Cardiac muscle cell (in vitro differentiated cells and primary cell): ENCODE measurements around the gene PTPRF. TPM values are rescaled to one million over a fixed set of nuclear protein-coding genes. Genes with fewer than 3 reads are reported as not detected.
"Not testable (repeated sequence)": the region's sequence is repeated elsewhere in the genome, so short reads cannot be mapped to it uniquely, and the experiment has no call there.

Source experiments
- DNase-seq, 2 donors: peaks; one replicate each; pipeline versions ENCODE4 v3.0.0 to v3.0.0-alpha.2; 2010 to 2017; ENCODE audit warnings: low read depth in 1 of 2, low spot score in 1 of 2
- H3K27ac ChIP-seq: fragments of 200-600 bp; sonication (generic); 2 replicates; pipeline ENCODE4 v1.5.1; 2016
- H3K27me3 ChIP-seq: fragments of 200-600 bp; sonication (generic); 2 replicates; pipeline ENCODE4 v1.6.0; 2016; ENCODE audit warnings: control low read depth
- H3K36me3 ChIP-seq: fragments of 200-600 bp; sonication (generic); 2 replicates; pipeline ENCODE4 v1.5.1; 2016; ENCODE audit warnings: control low read depth
- H3K4me1 ChIP-seq: fragments of 200-600 bp; sonication (generic); 2 replicates; pipeline ENCODE4 v1.8.1; 2017; ENCODE audit warnings: low read depth, mild to moderate bottlenecking, mixed run types
- H3K4me3 ChIP-seq: fragments of 200-600 bp; sonication (generic); 2 replicates; pipeline ENCODE4 v1.5.1; 2016; ENCODE audit warnings: mild to moderate bottlenecking
- H3K9me3 ChIP-seq: fragments of 200-600 bp; sonication (generic); 2 replicates; pipeline ENCODE4 v1.5.1; 2017; ENCODE audit warnings: low read depth, mild to moderate bottlenecking, control low read depth
- polyA plus RNA-seq: library from polyadenylated mRNA; unstranded; fragments of >200 nt; fragmentation: Nextera tagmentation; extraction: Ambion mirVana; gene quantifications from 2 replicates; pipeline ENCODE4 v1.2.1, GENCODE V29; 2016
- total RNA-seq: library from RNA; depleted of rRNA; stranded (reverse); fragments of >200 nt; gene quantifications from 2 replicates; pipeline ENCODE4 v1.2.3, GENCODE V29; 2016
- TF ChIP-seq, protein P1 (sequence below): IDR thresholded peaks from 2 replicates; pipeline ENCODE4 v1.5.1; 2012; ENCODE audit warnings: low read depth, mild to moderate bottlenecking, low read length

PTPRF gene
- total and polyA plus RNA-seq, 2 experiments from 2014 or later: 44.1 to 72.8 TPM

GRCh38 chr1:43625063-43625780 lies 94.5 kb downstream of the PTPRF start:
- Histone ChIP-seq H3K4me1 (no peaks in the 10 kb centered on the region), H3K9me3 (no peaks in the 10 kb centered on the region), H3K36me3 (peaks cover 10% of the 10 kb centered on the region), H3K27me3 (no peaks in the 10 kb centered on the region), H3K4me3 (no peak overlapping the region), H3K27ac (no peak overlapping the region)
- no peak for DNase-seq
- TF ChIP-seq, protein P1, sequence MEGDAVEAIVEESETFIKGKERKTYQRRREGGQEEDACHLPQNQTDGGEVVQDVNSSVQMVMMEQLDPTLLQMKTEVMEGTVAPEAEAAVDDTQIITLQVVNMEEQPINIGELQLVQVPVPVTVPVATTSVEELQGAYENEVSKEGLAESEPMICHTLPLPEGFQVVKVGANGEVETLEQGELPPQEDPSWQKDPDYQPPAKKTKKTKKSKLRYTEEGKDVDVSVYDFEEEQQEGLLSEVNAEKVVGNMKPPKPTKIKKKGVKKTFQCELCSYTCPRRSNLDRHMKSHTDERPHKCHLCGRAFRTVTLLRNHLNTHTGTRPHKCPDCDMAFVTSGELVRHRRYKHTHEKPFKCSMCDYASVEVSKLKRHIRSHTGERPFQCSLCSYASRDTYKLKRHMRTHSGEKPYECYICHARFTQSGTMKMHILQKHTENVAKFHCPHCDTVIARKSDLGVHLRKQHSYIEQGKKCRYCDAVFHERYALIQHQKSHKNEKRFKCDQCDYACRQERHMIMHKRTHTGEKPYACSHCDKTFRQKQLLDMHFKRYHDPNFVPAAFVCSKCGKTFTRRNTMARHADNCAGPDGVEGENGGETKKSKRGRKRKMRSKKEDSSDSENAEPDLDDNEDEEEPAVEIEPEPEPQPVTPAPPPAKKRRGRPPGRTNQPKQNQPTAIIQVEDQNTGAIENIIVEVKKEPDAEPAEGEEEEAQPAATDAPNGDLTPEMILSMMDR: no peak

DNA sequence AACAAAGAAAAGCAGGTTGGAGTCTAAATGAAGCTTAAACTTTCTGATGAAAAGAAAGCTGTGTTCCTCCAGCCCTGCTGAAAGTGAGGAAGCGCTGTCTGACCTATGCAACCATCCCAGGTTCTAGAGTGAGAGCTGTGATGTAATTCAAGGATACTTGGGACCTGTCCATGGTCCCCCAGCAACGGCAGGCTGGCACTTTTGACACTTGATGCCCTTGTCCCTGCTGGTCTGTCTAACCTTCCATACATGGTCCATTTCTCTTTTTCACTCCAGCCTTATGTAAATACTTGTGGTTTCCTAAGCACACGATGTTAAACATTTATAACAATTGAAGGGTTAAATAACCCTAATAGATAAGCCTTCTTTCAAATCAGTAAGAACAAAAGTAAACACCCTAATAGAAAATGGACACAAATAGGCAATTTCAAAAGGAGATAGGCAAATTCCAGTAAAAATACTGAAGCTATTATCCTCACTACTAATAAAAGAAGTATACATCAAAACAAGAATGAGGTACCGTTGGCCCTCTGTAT lies 101.5 kb downstream of the PTPRF start:
- H3K36me3 ChIP-seq: no peaks in the 10 kb centered on the region
- DNase-seq: peak in 1 of 2 donors; percentile 43
- TF ChIP-seq, protein P1: no peak

GRCh38 chr1:43634721-43635120 lies 104.0 kb downstream of the PTPRF start:
- H3K27me3 ChIP-seq: no peaks in the 10 kb centered on the region
- no peaks in the 10 kb centered on the region for H3K4me1 ChIP-seq
- no peak overlapping the region for H3K27ac ChIP-seq
- no peaks in the 10 kb centered on the region for H3K9me3 ChIP-seq
- no peak overlapping the region for H3K4me3 ChIP-seq
- TF ChIP-seq, protein P1: no peak
- DNase-seq: no peak
- H3K36me3 ChIP-seq: no peaks in the 10 kb centered on the region

More for the DNA sequence above, 101.5 kb downstream of the PTPRF start:
- Histone ChIP-seq H3K9me3 (no peaks in the 10 kb centered on the region), H3K27me3 (no peaks in the 10 kb centered on the region), H3K4me3 (no peak overlapping the region), H3K4me1 (no peaks in the 10 kb centered on the region), H3K27ac (no peak overlapping the region)

DNA sequence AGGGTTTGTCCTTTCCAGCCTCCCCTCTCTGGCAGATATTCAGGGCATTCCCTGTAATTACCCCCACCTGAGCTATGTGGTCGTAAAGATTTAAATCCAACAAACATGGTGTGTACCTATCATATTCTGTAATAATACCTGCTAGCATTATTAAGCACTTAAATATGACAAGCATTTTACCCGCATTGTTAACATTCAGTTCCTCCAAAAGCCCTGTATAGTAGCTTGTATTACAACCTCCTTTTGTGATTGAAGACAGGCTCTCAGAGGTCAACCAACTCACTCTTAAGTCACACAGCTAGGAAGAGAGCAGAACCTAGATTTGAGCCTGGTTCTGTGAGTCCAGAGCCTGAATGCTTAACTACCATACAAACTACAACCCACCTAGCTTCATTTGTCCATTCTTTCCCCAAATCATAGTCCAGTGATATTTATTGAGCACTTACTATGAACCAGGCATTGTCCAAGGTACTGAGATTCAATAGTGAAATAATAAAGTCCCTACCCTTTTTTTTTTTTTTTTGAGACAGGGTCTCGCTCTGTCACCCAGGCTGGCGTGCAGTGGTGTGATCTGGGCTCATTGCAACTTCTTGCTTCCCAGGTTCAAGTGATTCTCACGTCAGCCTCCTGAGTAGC lies 105.4 kb downstream of the PTPRF start:
- H3K9me3 ChIP-seq: no peaks in the 10 kb centered on the region
- DNase-seq: no peak
- TF ChIP-seq, protein P1: no peak
- no peak overlapping the region for H3K4me3 ChIP-seq
- H3K27me3 ChIP-seq: no peaks in the 10 kb centered on the region
- H3K27ac ChIP-seq: no peak overlapping the region
- no peaks in the 10 kb centered on the region for H3K4me1 ChIP-seq
- H3K36me3 ChIP-seq: no peaks in the 10 kb centered on the region

GRCh38 chr1:43637267-43637666 lies 106.6 kb downstream of the PTPRF start:
- Histone ChIP-seq H3K4me1 (no peaks in the 10 kb centered on the region), H3K9me3 (no peaks in the 10 kb centered on the region), H3K27ac (no peak overlapping the region), H3K36me3 (no peaks in the 10 kb centered on the region), H3K4me3 (no peak overlapping the region), H3K27me3 (no peaks in the 10 kb centered on the region)
- TF ChIP-seq, protein P1: no peak
- no peak for DNase-seq

GRCh38 chr1:43638381-43638780 lies 107.7 kb downstream of the PTPRF start:
- H3K27me3 ChIP-seq, DNase-seq, H3K27ac ChIP-seq, H3K4me1 ChIP-seq, H3K9me3 ChIP-seq, H3K4me3 ChIP-seq, H3K36me3 ChIP-seq: not testable (repeated sequence)
